Stomach (tissue), 9 donors: ENCODE results near the gene DNAAF8. TPM values are rescaled to one million over a fixed set of nuclear protein-coding genes. Genes with fewer than 3 reads are reported as not detected.
A peak's percentile ranks its signal among the peaks of the same experiment; 100 is the strongest.

Experiments used
- DNase-seq, 2 donors: peaks; one replicate each; pipeline versions ENCODE4 v3.0.0 to v3.0.0-alpha.2; 2013 to 2019
- H3K27ac ChIP-seq, 5 donors: fragments of 200-600 bp in 4 of 5; sonication (generic) in 4 of 5; one replicate each; pipeline ENCODE4 v1.5.1; 2013 to 2019; ENCODE audit warnings: mild to moderate bottlenecking in 1 of 5, moderate library complexity in 1 of 5
- H3K27me3 ChIP-seq, 3 donors: fragments of 200-600 bp; sonication (generic); one replicate each; pipeline ENCODE4 v1.5.1; 2017 to 2019; ENCODE audit warnings: mixed run types in 1 of 3
- H3K36me3 ChIP-seq, 4 donors: fragments of 200-600 bp; sonication (generic); 1 replicate in 3 of 4; 2 replicates in 1 of 4; pipeline ENCODE4 v1.5.1; 2016 to 2019
- H3K4me1 ChIP-seq, 4 donors: fragments of 200-600 bp; sonication (generic); one replicate each; pipeline ENCODE4 v1.5.1; 2016 to 2019
- H3K4me3 ChIP-seq, 4 donors: fragments of 200-600 bp; sonication (generic) in 3 of 4; one replicate each; pipeline ENCODE4 v1.5.1; 2016 to 2019; ENCODE audit warnings: mild to moderate bottlenecking in 1 of 4
- H3K9me3 ChIP-seq, 4 donors: fragments of 200-600 bp; sonication (generic); one replicate each; pipeline ENCODE4 v1.5.1; 2016 to 2019
- EP300 ChIP-seq: sonication (generic); formaldehyde crosslinking; IDR thresholded peaks from one replicate; pipeline ENCODE4 v1.6.1; 2017; ENCODE audit warnings: antibody characterized with exemption
- POLR2A ChIP-seq, 4 donors: fragments of 450-650 bp; IDR thresholded peaks; one replicate each; pipeline ENCODE4 v1.6.1; 2016; ENCODE audit warnings: antibody characterized with exemption in 4 of 4, control low read depth in 2 of 4, mild to moderate bottlenecking in 1 of 4, moderate library complexity in 1 of 4
- POLR2AphosphoS5 ChIP-seq, 3 donors: sonication (generic); formaldehyde crosslinking; IDR thresholded peaks; one replicate each; pipeline ENCODE4 v1.6.1; 2016; ENCODE audit warnings: antibody characterized with exemption in 3 of 3
- WGBS, 5 donors: extraction: QIAGEN DNeasy Blood & Tissue Kit in 3 of 5; methylation state at CpG; one replicate each; pipeline versions ENCODE4 v1.1.5 to v1.1.7; 2013 to 2018; 5-methylcytosine and 5-hydroxymethylcytosine counted together
- intact Hi-C: fragments of 100-400 bp; cut with DNase I; formaldehyde crosslinking; loops from one replicate; pipeline ENCODE4 v1.15.1; 2023; ENCODE audit warnings: low total_unique reads
- polyA plus RNA-seq, 3 donors: library from polyadenylated mRNA; stranded (reverse); fragments of 200-250 nt; gene quantifications; one replicate each; pipeline ENCODE4 v1.2.3, GENCODE V29; 2013
- total RNA-seq, 5 donors: library from RNA; depleted of rRNA; stranded (reverse); fragments of >200 nt; gene quantifications; one replicate each; pipeline versions ENCODE4 v1.1.0 to v1.2.3, GENCODE V29; 2014 to 2016
- TF ChIP-seq, protein P1 (sequence below), 7 experiments: fragments of 450-650 bp in 4 of 7; fragments of 200-600 bp in 3 of 7; sonication (generic) in 3 of 7; IDR thresholded peaks; one replicate each; pipeline ENCODE4 v1.5.1; 2016 to 2019; ENCODE audit warnings: antibody characterized with exemption in 7 of 7, control low read depth in 2 of 7, mild to moderate bottlenecking in 1 of 7
- donor health status: healthy with polysubstance abuse.
- donor health status: Bipolar disorder and iron deficiency.
- donor health status: healthy.

The DNAAF8 gene
- total and polyA plus RNA-seq, 8 donors: 0.68 to 1.8 (median 1.2) TPM; not detected in 5

DNA sequence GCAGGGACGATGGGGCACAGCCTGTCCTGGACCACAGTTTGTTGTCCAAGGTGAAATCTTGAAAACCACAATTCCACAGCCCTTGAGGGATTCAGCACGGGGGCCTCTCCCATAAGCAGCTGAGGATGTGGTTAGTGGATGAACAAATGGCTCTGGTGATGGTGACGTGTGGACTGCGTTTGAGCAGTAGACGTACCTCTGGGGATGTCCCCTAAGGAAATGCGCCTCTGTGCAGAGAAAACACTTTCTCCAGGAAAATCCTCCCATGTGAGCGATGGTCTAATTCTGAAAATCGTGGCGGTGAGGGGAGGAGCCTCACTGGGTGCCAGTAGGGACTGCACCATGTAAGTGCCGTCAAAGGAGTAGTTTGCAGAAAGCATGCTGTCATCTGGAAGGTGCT, 56.5 kb downstream of the DNAAF8 start:
- H3K4me1 ChIP-seq: peaks cover 0 to 21% (median 15%) of the 10 kb centered on the region in 4 donors
- intact Hi-C loops: no loop called here

DNA sequence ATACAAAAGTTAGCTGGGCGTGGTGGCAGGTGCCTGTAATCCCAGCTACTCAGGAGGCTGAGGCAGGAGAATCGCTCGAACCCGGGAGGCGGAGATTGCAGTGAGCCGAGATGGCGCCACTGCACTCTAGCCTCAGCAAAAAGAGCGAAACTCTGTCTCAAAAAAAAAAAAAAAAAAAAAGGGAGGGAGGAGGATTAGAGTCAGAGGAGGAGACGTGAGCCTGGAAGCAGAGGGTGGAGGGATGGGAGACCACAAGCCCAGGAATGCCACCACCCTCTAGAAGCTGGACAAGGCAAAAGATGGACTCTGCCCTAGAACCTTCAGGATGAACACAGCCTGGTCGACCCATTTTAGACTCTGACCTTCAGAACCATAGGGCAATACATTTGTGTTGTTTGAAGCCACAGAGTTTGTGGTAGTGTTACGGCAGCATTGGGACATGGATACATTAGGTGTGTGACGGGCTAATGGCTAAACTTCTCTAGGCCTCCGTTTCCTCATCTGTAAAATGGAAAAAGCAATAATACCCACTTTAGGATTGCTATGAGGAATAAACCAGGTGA, 58.7 kb downstream of the DNAAF8 start:
- Histone ChIP-seq H3K4me1 (peaks cover 5 to 30% (median 18%) of the 10 kb centered on the region in 4 donors), H3K27me3 (no peaks in the 10 kb centered on the region), H3K36me3 (peaks cover 4 to 16% (median 12%) of the 10 kb centered on the region in 4 donors), H3K27ac (no peak overlapping the region), H3K4me3 (no peak overlapping the region), H3K9me3 (no peaks in the 10 kb centered on the region)
- WGBS, 5 donors: 76 to 83% (median 80%) methylated on average over 13 of the region's 13 CpGs
- intact Hi-C loops: no loop called here
- TF ChIP-seq, protein P1, sequence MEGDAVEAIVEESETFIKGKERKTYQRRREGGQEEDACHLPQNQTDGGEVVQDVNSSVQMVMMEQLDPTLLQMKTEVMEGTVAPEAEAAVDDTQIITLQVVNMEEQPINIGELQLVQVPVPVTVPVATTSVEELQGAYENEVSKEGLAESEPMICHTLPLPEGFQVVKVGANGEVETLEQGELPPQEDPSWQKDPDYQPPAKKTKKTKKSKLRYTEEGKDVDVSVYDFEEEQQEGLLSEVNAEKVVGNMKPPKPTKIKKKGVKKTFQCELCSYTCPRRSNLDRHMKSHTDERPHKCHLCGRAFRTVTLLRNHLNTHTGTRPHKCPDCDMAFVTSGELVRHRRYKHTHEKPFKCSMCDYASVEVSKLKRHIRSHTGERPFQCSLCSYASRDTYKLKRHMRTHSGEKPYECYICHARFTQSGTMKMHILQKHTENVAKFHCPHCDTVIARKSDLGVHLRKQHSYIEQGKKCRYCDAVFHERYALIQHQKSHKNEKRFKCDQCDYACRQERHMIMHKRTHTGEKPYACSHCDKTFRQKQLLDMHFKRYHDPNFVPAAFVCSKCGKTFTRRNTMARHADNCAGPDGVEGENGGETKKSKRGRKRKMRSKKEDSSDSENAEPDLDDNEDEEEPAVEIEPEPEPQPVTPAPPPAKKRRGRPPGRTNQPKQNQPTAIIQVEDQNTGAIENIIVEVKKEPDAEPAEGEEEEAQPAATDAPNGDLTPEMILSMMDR (IDR thresholded peaks at IDR 0.05): no peak
- no peak for TF ChIP-seq EP300
- no peak for TF ChIP-seq POLR2AphosphoS5 (IDR thresholded peaks at IDR 0.05)
- TF ChIP-seq POLR2A (IDR thresholded peaks at IDR 0.05): no peak
- no peak for DNase-seq

More for the DNA sequence above, 56.5 kb downstream of the DNAAF8 start:
- no peaks in the 10 kb centered on the region for H3K27me3 ChIP-seq
- no peak overlapping the region for H3K27ac ChIP-seq
- no peak for DNase-seq
- H3K36me3 ChIP-seq: no peaks in the 10 kb centered on the region
- no peaks in the 10 kb centered on the region for H3K9me3 ChIP-seq
- whole genome bisulfite sequencing, 5 donors: 74 to 85% (median 79%) methylated on average over 10 of the region's 10 CpGs
- TF ChIP-seq POLR2AphosphoS5 (IDR thresholded peaks at IDR 0.05) (no peak), EP300 (no peak), POLR2A (IDR thresholded peaks at IDR 0.05) (no peak)
- TF ChIP-seq, protein P1 (IDR thresholded peaks at IDR 0.05): no peak
- H3K4me3 ChIP-seq: no peak overlapping the region

DNA sequence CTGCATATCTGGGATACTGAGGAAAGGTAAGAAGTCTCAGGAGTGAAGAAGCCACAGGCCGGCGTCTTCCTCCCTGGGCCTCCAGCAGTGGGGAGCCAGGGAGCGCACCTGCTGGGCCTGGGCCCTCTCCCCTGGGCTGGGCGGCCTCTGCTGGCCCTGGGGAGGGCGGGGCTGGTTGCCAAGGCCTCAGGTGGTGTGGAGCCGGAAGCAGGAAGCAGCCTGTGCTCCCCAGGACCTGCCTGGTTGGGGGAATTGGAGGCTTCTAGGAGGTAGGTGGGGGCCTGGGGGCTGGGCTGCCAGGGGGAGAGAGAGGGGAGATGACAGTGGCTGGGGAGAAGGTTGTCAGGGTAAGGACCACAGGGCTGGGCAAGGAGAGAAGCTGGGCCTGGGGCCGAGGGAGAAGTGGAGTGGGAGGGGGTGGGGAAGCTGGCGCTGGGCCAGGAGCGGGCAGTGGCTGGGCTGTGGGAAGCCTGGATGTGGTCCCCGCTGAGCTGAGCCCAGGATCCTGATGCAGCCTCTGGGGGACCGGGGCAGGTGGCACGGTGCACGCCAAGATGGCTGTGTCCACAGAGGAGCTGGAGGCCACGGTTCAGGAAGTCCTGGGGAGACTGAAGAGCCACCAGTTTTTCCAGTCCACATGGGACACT, 61.0 kb downstream of the DNAAF8 start, which contains the start of gene SMIM22:
SMIM22 (plus strand) TSS at position 189 of the 647 bp plus-strand sequence; CDS start at position 555, 366 bp downstream.
- Histone ChIP-seq H3K27ac (peak within 1 kb of the TSS; percentile 66 to 90 (median 80)), H3K4me3 (peak within 1 kb of the TSS; percentile 37 to 60 (median 42)), H3K9me3 (no peaks in the 10 kb centered on the region), H3K27me3 (no peaks in the 10 kb centered on the region), H3K4me1 (peaks cover 11 to 24% (median 17%) of the 10 kb centered on the region in 4 donors), H3K36me3 (peaks cover 4 to 38% (median 28%) of the 10 kb centered on the region in 4 donors)
- DNase-seq: peak; percentile 84 to 90
- intact Hi-C loops: no loop called here
- 27 to 43% (median 32%) methylated on average over 9 to 14 of the region's 14 CpGs for WGBS, 5 donors
- peak in 2 of 3 donors; percentile 7 to 72 for TF ChIP-seq POLR2AphosphoS5 (IDR thresholded peaks at IDR 0.05)
- no peak for TF ChIP-seq POLR2A (IDR thresholded peaks at IDR 0.05)

DNA sequence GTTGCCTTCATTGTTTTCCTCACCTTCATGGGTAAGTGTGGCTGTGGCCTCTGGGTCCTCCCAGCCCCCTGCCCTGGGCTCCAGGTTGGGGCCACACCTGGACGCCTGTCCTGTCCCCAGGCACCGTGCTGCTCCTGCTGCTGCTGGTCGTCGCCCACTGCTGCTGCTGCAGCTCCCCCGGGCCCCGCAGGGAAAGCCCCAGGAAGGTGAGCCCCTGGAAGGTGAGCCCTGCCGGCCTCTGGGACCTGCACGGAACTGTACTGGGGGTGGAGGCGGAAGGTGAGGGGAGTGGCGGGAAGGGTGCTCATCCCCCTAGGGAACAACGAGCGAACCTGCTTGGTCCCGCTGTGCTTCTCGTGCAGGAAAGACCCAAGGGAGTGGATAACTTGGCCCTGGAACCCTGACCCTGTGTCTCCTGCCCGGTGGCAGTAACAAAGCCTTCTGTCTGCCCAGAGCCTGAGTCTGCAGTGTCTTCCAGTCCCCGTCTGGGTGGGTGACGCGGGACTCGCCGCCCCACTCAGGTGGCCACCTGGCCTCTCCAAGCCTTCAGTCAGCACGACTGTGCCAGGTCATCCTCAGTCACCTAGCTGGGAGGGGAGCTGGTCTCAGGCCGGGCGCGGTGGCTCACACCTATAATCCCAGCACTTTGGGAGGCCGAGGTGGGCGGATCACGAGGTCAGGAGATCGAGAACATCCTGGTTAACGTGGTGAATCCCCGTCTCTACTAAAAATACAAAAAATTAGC, 61.7 kb downstream of the DNAAF8 start:
- intact Hi-C loops: no loop called here
- TF ChIP-seq POLR2AphosphoS5 (IDR thresholded peaks at IDR 0.05): no peak
- TF ChIP-seq, protein P1 (IDR thresholded peaks at IDR 0.05): no peak
- TF ChIP-seq POLR2A (IDR thresholded peaks at IDR 0.05): no peak
- no peak for TF ChIP-seq EP300
- no peak for DNase-seq
- Histone ChIP-seq H3K27ac (peak overlapping the region; percentile 66 to 90 (median 80)), H3K4me1 (peaks cover 18 to 29% (median 23%) of the 10 kb centered on the region in 4 donors), H3K36me3 (peaks cover 4 to 38% (median 29%) of the 10 kb centered on the region in 4 donors), H3K9me3 (no peaks in the 10 kb centered on the region), H3K4me3 (peak overlapping the region; percentile 37 to 60 (median 42)), H3K27me3 (no peaks in the 10 kb centered on the region)
- 45 to 70% (median 65%) methylated on average over 19 to 30 of the region's 30 CpGs for WGBS, 5 donors
